Activated CD4-positive, alpha-beta T cell treated with anti-CD3 and anti-CD28 coated beads for 48 hours (primary cell): Measurements from ENCODE around the gene KNDC1.
"Not testable (repeated sequence)": the region's sequence is repeated elsewhere in the genome, so short reads cannot be mapped to it uniquely, and the experiment has no call there.

ENCODE experiments used
- DNase-seq: peaks from one replicate; pipeline ENCODE4 v3.0.0-alpha.2; 2020

Gene KNDC1

GRCh38 chr10:133227256-133227655 lies 67.2 kb downstream of the KNDC1 start:
- DNase-seq, result no peak

DNA sequence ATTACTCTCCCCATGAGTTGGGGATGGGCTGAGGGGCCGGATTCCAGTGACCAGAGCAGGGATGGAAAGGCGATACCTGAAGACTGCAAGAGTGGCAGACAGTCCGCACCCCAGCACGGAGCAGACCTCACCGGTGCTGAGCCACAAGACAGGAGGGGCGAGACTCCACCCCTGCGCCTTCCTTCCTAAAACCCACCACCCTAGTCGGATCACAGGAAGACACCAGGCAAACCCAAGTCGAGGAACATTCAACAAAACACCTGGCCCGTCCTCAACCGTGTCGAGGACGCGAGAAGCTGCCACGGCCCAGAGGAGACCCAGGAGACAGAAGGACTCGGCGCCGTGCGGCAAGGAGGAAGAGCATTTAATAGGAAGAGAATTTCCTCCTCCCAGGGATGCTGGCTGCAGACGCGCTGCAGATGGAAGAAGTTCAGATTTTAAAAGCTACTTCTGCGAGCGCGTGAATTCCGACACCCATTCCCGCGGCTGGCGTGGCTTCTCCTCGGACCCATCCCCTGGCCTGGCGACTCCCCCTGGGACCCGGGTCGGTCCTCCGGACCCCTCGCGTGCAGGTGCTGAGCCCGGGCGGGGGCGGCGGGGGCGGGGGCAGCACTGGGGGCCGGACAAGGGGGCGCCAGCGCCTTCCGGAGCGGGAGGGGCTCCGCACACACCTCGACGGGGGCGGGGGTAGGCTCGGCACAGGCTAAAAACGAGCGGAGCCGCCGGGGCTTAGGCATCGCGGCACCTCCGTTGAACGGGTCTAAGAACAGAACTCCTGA lies 69.4 kb downstream of the KNDC1 start:
- no peak for DNase-seq

GRCh38 chr10:133230044-133230361 lies 70.0 kb downstream of the KNDC1 start, which contains the start of gene UTF1:
TSS of gene UTF1 (plus strand) at chr10:133230217. CDS start at chr10:133230289, 72 bp downstream.
- no peak for DNase-seq

- peak; percentile 34 for DNase-seq
These were observed 70.6 kb downstream of the KNDC1 start for GRCh38 chr10:133230387-133231195.

DNA sequence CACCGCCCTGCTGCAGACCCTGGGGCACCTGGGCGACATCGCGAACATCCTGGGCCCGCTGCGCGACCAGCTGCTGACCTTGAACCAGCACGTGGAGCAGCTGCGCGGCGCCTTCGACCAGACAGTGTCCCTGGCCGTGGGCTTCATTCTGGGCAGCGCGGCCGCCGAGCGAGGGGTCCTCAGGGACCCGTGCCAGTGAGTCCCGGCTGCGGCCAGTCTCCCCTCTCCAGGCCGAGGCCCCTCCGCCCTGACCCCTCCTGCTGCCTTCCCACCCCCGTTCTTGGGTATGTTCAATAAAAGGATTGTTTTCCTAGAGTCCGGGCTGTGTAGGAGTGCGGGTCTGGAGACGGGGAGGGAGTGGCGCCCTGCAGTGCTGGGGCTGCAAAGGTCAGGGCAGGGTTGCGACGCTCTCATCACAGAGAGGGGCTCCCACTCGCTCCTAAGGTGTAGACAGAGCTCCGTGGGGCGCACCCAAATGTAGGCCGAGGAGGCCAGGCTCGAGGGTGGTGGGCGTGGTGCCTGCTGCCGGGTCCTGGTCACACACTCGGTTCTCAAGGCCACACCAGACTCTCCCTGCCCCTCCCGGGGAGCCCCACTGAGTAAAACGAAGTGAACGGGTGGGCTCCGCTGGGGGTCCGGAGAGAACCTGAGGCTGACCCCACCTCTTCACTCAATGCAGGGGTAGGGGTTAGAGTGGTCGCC lies 71.4 kb downstream of the KNDC1 start:
- DNase-seq, result no peak

GRCh38 chr10:133231946-133232574 lies 72.0 kb downstream of the KNDC1 start:
- DNase-seq, result no peak

GRCh38 chr10:133234796-133235195 lies 74.8 kb downstream of the KNDC1 start:
- not testable (repeated sequence) for DNase-seq

DNA sequence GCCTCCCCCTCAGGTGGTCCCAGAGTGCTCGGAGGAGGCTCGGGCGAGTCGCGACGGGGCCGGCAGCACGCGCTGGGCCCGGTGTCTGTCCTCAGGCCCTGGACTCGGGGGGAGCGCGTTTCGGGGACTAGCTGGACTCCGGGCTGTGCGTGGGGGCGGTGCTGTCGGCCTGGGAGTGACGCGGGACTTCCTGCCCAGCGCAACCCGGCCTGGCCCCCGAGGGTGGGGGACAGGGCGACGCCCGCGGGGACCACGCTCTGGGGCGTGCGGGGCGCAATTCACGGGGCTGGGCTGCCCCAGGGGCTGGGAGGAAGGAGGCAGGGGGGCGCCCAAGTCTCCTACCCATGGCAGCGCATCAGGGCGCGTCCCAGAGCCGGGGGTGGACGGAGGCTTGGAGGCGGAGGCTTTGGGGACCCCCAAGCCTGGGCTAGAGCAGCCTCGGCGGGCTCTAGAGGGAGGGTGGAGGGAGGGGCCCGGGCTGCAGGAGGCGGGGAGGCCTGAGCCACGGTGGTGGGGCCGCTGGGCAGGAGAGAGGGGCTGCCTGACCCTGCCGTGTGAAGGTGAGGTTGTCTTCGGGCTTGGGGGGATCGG lies 75.3 kb downstream of the KNDC1 start:
- DNase-seq, result no peak

DNA sequence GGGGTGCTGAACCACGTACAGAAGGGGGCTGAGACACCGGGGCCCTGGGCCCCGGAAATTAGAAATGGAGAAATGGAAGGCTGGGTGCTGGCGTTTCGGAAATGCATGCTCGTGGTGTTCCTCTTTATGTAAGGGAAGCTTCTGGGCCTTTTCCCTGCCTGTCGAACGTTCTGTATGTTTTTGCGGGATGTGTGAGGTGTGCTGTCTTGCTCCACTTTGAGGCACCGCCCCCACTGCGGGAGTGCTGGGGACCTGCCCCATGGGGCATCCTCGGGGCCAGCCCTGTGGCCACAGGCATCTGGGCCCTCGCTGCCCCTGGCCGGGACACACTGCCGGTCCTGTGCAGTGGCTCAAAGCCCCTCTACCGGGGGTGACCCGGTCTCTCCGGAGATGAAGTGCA lies 75.9 kb downstream of the KNDC1 start:
- DNase-seq, result no peak

GRCh38 chr10:133236401-133237240 lies 76.6 kb downstream of the KNDC1 start:
- no peak for DNase-seq

- DNase-seq, result no peak
These were observed 77.2 kb downstream of the KNDC1 start for GRCh38 chr10:133237241-133237587.

DNA sequence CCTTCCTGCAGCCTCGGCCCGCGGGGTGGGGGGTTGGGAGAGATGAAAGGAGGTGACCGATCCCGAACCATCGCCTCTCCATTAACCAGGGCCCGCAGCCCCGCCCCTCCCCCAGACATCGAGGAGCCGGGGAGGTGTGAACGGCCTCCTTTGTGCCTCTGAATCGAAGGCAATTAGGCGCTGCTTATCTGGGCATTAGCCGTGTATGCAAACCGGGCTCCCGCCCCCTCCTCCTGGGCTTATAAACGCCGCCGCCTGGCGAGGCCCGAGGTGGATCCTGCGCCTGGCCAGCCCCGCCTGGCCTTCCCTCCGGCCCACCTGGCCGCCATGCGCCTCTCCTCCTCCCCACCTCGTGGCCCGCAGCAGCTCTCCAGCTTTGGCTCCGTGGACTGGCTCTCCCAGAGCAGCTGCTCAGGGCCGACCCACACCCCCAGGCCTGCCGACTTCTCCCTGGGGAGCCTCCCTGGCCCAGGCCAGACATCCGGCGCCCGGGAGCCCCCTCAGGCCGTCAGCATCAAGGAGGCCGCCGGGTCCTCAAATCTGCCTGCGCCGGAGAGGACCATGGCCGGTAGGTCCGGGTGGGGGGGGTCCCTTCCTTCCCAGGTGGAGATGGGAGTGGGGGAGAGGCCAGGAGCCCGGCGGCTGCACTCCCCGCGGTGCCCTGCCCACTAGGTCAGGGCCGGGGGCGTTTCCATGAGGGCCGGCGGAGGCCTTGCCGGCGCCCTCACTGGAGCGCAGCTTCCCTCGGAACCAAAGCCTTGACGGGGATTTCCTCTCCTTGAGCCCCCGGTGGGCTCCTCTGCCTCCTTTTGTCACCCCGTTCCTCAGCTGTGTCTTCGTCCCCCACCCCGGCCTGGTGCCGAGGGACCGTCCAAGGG lies 77.8 kb downstream of the KNDC1 start, which contains the start of gene VENTX:
Gene VENTX (plus strand): TSS at position 268 of the 878 bp plus-strand sequence. CDS start 60 bp downstream, at position 328.
- DNase-seq, result no peak

- no peak for DNase-seq
These were observed 78.4 kb downstream of the KNDC1 start for GRCh38 chr10:133238466-133238804.

DNA sequence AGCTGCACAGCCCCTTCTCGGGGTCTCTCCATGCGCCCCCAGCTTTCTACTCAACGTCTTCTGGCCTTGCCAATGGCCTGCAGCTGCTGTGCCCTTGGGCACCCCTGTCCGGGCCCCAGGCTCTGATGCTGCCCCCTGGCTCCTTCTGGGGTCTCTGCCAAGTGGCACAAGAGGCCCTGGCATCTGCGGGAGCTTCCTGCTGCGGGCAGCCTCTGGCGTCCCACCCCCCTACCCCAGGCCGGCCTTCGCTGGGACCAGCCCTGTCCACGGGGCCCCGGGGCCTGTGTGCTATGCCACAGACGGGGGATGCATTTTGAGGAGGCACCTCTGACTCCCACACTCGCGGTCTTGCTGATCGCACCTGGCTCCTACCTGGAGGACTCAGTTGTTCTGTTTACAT lies 80.0 kb downstream of the KNDC1 start:
- no peak for DNase-seq

DNA sequence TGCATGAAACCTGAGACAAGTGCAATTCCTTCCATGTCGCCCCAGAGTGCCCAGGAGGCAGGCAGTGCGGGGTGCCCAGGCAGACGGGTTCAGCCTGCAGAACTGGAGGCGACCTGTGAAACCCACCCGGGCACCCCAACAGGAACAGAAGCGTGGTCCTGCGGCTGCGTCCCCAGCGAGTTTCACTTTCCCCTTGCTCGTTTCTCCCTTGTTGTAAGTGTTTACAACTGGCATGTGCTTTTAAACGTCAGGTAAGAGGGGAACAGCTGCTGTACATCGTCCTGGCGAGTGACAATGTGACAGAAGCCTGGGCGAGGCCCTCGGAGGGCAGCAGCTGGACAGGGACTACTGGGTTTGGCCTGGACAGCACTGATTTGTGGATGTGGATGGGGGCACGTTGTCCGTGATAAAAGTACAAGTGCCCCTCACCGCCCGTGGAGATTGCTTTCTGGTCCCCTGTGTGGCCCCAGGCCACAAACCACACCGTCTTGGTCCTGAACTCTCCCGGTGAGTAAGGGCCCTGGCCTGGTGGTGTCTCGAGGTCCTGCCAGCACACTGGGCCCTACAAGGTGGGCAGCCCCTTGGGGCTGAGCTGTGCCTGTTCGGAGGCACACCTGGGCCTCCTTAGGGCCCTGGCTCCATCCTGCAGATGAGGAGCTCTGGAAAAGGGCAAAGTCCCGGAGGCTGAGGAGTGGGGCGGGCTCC lies 81.6 kb downstream of the KNDC1 start:
- DNase-seq, result no peak

- no peak for DNase-seq
These were observed 82.8 kb downstream of the KNDC1 start for GRCh38 chr10:133242611-133243356.

DNA sequence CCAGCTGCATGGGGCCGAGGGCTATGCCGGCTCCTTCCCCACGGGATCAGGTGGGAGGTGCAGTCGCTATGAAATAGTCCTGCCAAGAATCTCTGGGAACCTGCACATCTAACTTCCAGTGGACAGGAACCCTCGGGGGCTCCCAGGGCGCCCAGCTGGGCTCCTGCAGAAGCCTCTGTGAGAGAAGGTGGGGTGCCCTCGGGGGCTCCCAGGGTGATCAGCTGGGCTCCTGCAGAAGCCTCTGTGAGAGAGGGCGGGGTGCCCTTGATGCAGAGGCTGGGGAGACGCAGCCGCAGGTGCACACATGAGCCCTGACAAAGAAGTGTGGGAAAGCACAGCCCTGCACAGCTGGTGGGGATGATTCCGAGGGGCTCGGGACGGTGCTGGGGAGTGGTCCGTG lies 83.6 kb downstream of the KNDC1 start:
- DNase-seq, result no peak

- no peak for DNase-seq
These were observed 85.6 kb downstream of the KNDC1 start for GRCh38 chr10:133245439-133246235.

- DNase-seq, result no peak
These were observed 86.2 kb downstream of the KNDC1 start for GRCh38 chr10:133246236-133246626.
